ENCODE measurements around the gene GBP6.
"Not testable (repeated sequence)": the region's sequence is repeated elsewhere in the genome, so short reads cannot be mapped to it uniquely, and the experiment has no call there.

The GBP6 gene, protein sequence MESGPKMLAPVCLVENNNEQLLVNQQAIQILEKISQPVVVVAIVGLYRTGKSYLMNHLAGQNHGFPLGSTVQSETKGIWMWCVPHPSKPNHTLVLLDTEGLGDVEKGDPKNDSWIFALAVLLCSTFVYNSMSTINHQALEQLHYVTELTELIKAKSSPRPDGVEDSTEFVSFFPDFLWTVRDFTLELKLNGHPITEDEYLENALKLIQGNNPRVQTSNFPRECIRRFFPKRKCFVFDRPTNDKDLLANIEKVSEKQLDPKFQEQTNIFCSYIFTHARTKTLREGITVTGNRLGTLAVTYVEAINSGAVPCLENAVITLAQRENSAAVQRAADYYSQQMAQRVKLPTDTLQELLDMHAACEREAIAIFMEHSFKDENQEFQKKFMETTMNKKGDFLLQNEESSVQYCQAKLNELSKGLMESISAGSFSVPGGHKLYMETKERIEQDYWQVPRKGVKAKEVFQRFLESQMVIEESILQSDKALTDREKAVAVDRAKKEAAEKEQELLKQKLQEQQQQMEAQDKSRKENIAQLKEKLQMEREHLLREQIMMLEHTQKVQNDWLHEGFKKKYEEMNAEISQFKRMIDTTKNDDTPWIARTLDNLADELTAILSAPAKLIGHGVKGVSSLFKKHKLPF

DNA sequence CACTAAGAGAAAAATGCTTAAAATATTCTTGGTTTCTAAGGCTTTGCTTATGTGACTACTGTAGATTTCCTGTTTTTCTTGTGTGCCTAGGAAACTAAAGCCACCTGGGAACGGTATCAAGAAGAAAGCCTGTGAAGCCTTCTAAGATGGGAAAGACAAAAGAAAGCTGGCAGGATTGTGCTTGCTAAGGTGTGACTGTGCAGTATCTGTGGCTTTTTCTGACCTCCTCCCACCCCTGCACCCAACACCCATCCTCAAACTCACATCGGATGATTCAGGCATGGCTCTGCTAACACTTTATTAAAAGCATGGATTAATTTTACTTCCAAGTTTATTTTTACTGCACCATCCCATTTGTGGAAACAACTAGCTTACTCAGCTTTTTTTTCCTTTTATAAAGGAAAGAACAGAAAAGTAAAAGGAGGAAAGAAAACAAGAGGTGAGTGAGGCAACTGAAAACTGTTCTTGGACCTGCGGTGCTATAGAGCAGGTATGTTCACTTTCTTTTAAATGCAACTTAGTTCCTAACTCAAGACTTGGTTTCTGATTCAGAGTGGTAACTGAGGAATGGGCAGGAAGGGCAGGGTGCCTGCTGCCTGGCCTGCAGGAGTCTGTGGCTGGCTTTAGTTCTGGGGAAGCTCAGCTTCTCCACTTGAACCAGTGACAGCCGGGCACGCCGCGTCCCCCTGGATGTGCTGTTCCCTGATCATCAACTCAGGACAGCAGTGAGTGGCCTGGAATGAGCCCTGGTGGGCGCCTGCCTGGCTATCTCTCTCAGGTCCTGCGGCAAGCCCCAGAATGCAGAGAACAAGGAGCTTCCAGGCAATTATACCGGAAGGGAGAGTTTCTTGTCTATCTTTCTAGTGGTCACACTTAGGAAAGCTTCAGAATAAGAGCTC lies at the start of gene GBP6:
GBP6 (plus strand) TSS at position 422 of the 899 bp plus-strand sequence. CDS start 4,493 bp downstream, outside the sequence.
- no peak for FAIRE-seq

DNA sequence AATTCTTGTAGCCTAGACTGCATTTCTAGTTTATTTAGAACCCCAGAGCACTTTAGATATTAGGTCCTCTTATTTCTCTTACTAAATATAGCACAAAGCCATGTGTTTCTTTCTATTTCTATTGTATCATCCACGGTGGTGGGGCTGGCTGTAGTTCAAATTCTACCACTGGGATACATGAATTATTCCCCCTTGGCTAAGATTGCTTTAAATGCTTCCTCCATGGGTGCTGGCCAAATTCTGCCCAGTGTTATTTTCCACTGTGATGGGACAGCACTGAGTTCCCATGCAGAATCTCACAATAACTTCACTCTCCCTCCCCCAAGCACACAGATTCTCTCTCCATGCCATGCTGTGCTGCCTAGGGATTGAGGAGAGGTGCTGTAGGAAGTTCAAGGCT lies 41.5 kb upstream of the GBP6 start:
- FAIRE-seq: no peak

DNA sequence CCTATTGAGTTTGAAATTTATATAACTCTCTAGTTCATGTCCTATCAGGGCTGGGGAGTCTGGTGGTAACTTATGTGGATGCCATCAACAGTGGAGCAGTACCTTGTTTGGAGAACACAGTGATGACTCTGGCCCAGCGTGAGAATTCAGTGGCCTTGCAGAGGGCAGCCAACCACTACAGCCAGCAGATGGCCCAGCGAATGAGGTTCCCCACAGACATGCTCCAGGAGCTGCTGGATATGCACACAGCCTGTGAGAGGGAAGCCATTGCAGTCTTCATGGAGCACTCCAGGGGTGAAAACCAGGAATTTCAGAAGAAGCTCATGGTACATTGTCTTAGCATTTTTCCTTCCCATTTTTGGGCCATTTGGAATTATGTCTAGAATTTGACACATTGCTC lies 32.0 kb upstream of the GBP6 start:
- no peak for FAIRE-seq

DNA sequence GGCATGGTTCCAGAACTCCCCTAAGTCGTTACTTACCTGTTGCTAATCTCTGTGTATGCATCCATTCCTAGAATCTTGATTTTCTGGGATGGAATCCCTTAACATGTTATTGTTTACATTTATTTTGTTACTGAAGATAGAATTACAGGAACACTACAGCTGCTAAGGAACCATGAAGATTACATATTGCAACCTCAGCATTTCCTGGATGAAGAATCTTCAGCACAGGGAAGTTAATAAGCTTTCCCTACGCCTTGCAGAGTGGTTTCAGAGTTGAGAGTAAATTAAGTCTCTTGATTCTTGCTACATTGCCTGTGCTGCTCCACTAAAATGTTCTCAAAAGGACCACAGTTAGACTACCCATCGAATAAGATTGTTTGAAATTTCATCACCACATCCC lies 31.4 kb upstream of the GBP6 start:
- no peak for FAIRE-seq

DNA sequence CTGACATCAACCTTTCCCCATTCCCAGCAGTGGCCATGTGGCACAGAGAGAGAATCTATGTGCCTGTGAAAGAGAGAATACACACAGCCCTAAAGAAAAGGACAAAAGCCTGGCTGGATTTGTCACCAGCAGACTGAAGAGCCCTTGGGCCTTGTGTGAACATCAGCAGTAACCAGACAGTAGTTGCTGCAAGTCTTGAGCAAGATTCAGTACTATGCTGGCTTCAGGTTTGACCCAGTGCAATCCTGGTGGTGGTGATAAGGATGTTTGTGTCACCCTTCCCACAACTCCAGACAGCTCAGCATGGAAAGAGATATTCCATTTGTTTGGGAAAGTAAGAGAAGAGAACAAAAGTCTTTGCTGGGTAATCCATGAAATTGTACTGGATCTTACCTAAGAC lies 28.4 kb upstream of the GBP6 start:
- no peak for FAIRE-seq

DNA sequence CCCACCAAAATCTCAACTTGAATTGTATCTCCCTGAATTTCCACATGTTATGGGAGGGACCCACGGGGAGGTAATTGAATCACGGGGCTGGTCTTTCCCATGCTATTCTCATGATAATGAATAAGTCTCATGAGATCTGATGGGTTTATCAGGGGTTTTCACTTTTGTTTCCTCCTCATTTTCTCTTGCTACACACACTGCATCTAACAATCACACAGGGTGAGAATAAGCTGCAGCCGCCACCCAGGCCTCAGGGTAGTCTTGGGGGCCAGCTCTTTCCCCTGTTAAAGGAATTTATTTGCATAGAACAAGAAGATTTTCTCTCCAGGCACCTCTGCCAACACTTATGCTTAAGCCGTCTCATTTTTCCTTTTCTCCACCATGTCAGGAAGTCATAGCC lies 26.0 kb upstream of the GBP6 start:
- no peak for FAIRE-seq

DNA sequence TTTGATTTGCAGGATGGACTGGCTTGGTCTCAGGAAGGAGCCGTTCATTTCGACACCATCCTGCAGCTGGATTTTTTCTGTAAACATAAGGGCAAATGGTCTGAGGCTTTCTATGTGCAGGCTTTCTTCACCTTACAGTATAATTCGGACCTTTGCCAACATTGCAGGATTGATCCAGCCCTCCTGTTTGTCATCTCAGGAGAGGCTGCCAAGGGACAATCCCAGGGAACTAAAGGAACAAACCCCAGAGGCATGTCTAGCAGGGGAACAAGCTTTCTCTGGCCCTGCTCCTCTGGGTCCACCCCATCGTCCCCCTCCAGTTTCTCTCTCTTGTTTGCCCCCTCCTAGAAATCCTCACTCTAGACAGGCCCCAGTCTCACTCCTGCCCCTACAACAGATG lies 24.8 kb upstream of the GBP6 start:
- FAIRE-seq: no peak

DNA sequence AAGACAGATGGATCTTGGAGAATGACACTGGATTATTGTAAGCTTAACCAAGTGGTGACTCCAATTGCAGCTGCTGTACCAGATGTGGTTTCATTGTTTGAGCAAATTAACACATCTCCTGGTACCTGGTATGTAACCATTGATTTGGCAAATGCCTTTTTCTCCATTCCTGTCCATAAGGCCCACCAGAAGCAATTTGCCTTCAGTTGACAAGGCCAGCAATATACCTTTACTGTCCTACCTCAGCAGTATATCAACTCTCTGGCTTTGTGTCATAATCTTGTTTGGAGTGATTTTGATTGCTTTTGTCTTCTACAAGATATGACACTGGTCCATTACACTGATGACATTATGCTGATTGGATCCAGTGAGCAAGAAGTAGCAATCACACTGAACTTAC lies 18.4 kb upstream of the GBP6 start:
- not testable (repeated sequence) for FAIRE-seq

DNA sequence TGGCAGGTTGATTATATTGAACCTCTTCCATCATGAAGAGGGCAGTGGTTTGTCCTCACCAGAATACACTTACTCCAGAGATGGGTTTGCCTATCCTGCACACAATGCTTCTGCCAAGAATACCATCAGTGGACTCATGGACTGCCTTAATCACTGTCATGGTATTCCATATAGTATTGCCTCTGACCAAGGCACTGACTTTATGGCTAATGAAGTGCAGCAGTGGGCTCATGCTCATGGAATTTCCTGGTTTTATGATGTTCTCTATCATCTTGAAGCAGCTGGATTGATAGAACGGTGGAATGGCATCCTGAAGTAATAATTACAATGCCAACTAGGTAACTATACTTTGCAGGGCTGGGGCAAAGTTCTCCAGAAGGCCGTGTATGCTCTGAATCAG lies 16.6 kb upstream of the GBP6 start:
- no peak for FAIRE-seq

DNA sequence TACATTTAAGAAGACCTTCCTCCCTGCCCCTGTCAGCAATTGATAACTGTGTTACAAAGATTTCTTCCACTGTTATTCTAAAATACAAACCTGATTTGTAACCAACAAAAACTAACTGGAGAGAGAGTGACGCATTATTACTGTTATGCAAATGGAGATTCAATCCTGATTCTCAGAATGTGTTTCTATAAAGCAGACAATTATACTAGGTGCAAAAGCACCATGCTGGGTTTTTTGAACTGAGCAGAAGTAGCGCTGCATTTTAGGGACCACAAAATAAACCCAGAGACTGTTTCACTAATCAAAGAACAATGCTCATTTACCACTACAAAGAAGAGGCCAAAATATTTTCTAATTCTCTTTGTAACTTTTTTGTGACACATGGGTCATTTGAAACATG lies 13.6 kb upstream of the GBP6 start:
- FAIRE-seq: no peak

DNA sequence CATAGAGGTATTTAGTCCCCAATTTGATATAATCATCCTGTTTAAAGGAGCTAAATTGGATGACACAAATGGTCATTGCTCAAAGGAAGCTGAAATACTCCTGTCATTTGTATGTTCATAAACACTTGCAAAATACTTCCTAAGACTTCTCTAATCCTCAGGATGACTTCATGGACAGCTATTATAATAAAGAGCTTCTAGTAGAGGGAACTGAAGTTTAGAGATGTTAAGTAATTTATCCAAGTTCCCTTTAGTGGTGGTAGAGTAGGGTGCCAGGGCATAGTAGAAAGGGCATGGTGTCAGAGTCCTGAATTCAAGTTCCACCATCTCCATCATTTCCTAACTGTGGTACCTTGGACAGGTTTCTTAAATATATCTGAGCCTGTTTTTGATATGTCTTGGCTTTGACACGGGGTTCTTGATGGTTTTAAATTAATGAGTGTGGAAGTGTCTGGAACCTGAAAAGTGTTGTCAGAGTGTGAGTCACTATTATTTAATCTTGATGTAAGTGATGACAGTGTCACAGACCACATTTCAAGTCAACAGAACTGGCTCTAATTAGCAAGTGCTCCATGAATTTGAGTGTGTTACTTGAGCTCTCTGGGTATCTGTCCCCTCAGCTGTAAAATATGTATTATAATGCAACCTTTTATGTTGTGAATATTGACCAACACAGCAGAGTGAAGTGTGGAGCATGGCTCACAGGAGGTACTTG lies 12.1 kb upstream of the GBP6 start:
- FAIRE-seq: no peak

DNA sequence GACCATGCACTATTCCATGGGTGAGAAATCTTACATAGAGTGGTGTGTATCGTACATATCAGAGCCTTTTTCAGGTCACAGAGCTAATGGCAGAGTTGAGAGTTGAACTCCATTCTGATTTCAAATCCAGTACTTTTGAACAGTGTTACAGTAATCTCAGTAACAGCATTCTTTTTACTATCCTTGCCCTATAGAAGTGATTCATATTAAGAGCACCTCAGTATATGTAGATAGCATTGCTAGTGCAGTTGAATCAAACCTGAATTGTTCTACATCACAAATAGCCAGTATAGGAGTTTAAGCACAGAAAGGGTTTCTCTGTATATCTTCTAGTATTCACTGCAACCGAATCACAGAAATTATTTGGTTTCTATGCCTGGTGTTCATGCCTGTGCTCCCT lies 11.4 kb upstream of the GBP6 start:
- no peak for FAIRE-seq

DNA sequence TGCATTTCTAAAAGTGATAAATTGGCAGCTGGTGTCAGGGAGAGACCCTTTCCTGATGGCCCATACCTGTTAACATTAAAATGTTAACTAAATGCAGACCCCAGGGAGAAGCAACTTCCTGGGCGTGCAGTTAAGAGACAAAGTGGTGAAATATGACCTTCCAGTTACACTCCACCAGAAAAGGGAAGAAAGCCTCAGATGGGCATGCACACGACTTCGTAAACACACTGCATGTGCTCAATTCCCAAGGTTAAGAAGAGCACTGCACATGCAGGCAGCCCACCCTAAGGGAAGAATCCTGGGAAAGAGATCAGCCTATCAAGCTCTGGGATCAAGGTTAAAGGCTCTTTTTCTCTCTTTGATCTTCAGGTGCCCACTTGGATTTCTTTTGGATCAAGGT lies 9.7 kb upstream of the GBP6 start:
- FAIRE-seq: no peak

DNA sequence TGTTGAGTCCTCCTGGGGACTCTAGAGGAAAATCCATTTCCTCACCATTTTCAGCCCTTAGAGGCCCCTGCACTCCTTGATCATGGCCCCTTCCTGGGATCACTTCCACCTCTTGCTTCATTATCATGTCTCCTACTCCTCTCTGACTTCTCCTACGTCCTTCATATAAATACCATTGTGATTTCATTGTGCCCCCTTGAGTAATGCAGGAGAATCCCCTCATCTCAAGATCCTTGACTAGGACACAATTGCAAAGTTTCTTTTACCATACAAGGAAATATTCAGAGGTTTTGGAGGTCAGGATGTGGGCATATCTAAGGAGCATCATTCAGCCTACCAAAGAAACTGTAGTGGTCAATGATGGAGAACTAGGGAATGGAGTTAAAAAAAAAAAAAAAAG lies 8.8 kb upstream of the GBP6 start:
- FAIRE-seq: no peak

DNA sequence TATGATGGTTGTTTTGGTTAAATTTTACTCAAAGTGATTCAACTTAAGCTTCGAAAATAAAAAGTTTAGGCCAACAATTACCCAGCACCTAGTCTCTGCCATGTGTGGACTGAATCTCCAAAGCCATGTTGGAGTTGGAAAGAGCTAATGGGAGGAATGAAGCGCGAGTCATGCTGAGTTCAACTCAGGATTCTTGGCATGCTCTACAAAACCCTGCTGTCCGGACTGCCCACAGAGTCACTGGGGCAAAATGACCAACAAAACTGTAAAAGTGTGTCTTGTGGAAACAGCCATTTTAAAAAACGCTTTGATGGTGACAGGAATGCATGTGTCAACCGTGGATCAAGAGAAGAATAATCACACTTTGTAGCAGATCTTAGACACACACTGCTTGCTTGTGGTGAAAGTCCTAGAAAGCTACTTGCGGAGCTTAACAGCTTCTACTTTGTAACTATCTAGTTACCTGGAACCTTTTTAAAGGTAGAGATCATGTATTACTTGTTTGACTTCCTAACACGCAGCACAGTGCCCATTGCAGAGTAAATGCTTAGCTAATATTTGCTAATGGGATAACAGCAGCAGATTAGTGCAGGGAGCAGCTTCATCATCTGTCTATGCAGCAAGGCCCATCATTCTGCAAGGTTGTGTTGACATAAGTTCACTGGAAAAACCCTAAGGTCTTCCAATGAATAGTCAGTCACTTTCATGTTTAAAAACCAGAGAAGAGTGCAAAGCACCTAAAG lies 7.0 kb upstream of the GBP6 start:
- no peak for FAIRE-seq

DNA sequence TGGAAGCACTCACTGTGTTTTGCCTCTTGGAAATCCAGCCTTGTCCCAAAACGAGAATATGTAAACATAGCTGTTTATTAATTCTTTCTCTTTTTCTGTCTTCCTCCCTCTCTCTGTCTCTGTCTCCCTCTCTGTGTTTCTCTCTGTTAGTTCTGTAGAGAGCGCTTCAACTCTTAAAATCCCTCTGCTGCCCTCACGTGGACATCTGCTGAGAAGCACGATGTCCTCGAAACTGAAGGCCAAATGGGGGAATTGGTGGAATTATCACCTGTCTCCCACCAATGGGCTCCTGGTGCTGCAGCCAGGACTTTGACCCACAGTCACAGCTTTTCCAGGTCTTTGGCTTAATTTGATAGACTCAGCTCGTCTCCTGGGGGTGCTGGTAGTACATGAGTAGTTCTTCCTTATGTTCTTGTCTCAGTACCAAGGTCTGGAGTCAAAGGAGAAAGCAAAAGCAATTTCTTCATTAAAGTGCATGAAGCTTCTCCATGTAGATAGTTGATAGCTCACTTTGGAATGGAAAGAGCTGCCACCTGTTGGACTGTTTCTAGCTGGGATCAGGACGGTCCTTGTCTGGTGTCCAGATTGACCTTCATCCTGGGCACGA lies 5.5 kb upstream of the GBP6 start:
- peak; percentile 73 for FAIRE-seq

DNA sequence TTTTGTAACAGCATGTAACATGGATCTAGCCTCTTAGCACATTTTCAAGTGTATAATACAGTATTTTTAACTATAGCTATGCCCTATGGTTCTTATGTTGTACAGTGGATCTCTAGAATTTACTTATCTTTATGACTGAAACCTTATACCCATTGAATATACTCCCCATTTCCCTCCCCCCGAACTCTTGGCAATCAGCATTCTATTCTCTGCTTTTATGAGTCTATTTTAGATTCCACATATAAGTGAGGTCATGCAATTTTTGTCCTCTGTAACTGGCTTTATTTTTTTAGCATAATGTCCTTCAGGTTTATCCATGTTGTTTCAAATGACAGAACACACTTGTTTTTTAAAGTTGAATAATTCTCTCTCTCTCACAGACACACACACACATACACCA lies 3.1 kb upstream of the GBP6 start:
- no peak for FAIRE-seq

DNA sequence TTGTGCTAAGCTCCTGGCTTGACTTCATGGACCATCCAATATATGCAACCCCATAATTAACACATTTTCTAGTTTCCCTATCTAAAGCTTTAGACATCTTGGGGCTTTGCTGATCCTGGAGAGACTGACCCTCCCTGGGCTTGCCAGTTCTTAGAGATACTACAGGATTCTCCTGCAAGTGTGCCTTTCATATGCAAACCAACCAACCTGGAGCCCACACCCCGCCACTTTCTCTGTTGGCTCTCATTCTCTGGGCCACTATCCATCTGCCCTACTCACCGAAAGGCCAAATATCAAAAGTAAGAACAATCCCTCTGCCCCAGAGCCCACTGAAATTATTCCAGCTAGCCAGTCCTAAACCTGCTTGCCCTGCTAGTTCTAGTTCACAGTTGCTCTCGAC lies 2.2 kb upstream of the GBP6 start:
- no peak for FAIRE-seq

DNA sequence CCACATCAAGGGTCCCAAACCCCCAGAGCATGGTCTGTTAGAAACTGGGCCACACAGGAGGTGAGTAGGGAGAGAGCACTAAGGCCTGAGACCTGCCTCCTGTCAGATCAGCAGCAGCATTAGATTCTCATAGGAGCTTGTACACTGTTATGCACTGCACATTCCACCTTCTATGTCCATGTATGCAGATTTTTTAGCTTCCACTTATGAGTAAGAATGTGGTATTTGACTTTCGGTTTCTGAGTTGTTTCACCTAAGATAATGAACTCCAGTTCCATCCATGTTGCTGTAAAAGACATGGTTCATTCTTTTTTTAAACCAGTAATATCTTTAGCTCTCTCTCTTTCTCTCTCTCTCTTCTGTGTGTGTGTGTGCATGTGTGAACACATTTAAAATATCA lies 663 bp upstream of the GBP6 start:
- FAIRE-seq: no peak

DNA sequence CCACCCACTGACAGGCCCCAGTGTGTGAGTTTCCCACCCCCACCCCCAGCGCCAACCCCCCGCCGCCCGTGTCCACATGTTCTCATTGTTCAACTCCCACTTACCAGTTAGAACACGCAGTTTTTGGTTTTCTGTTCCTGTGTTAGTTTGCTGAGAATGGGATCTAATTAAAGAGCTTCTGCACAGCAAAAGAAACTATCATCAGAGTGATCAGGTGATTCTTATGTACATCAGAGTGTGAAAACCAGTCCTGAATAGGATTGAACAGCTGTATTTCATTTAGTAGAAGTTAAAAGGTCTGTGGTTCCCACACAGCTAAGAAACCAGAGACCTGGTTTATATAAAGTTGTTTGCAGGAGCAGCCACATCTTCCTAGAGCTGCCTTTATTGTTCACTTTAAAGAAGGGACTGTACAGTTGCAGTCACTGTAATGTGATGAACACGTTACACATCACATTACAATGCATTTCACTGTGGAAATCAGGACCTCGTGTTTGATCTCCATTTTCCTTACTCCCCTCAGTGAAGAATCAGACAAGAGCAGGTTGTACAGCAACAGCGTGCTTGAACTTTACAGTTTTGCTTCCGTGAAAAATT lies 1.2 kb downstream of the GBP6 start:
- FAIRE-seq: no peak

DNA sequence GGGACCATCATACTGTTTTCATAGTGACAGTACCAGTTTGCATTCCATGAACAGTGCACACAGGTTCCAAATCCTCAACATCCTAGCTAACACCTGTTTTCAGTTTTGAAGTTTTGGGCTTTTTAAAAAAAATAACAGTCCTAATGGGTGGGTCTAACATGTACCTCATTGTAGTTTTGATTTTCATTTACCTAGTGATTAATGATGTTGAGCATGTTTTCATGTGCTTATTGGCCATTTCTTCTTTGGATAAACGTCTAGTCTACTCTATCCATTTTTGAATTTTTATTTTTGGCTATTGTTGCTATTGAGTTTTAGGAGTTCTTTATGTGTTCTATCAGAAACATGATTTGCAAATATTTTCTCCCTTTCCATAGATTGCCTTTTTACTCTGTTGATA lies 3.4 kb downstream of the GBP6 start:
- FAIRE-seq: no peak
